CD14-positive monocyte (primary cell): ENCODE results near the gene INHA. TPM values are rescaled to one million over a fixed set of nuclear protein-coding genes. Genes with fewer than 3 reads are reported as not detected.

ENCODE experiments used
- DNase-seq, 3 donors: peaks; one replicate each; pipeline ENCODE4 v3.0.0-alpha.2; 2011 to 2022
- H2AFZ ChIP-seq: 2 replicates; pipeline ENCODE4 v1.6.0; 2012; ENCODE audit warnings: mild to moderate bottlenecking, low read depth, low read length, inconsistent platforms; ENCODE audit not compliant: insufficient read depth, poor library complexity, severe bottlenecking
- H3K27ac ChIP-seq, 2 donors: 1 replicate in 1 of 2; 2 replicates in 1 of 2; pipeline ENCODE4 v1.5.1; 2012 to 2013; ENCODE audit warnings: low read length in 2 of 2, control low read depth in 1 of 2, inconsistent platforms in 1 of 2, low read depth in 1 of 2, mild to moderate bottlenecking in 1 of 2
- H3K27me3 ChIP-seq, 2 donors: one replicate each; pipeline versions ENCODE4 v1.6.0 to v1.6.1; 2011 to 2013; ENCODE audit warnings: low read length in 2 of 2; ENCODE audit not compliant: control insufficient read depth in 2 of 2, insufficient read depth in 2 of 2
- H3K36me3 ChIP-seq, 2 donors: replicated peaks in 1 of 2; 1 replicate in 1 of 2; 2 replicates in 1 of 2; pipeline versions ENCODE4 v1.5.1 to v1.6.1; 2012 to 2013; ENCODE audit warnings: low read length in 2 of 2, control low read depth in 1 of 2, inconsistent platforms in 1 of 2, mild to moderate bottlenecking in 1 of 2; ENCODE audit not compliant: insufficient read depth in 2 of 2, control insufficient read depth in 1 of 2
- H3K4me1 ChIP-seq, 2 donors: 1 replicate in 1 of 2; 2 replicates in 1 of 2; pipeline versions ENCODE4 v1.5.1 to v1.6.1; 2012 to 2013; ENCODE audit warnings: low read length in 2 of 2, control low read depth in 1 of 2, inconsistent platforms in 1 of 2, mild to moderate bottlenecking in 1 of 2, moderate library complexity in 1 of 2; ENCODE audit not compliant: insufficient read depth in 2 of 2, control insufficient read depth in 1 of 2
- H3K4me2 ChIP-seq: replicated peaks from 2 replicates; pipeline ENCODE3; 2012; ENCODE audit warnings: low read length, moderate library complexity, mild to moderate bottlenecking; ENCODE audit not compliant: poor library complexity, severe bottlenecking; ENCODE audit errors: extremely low read depth
- H3K4me3 ChIP-seq, 3 experiments: fragments of 200-600 bp in 1 of 3; sonication (generic) in 1 of 3; replicated peaks in 1 of 3; 1 replicate in 2 of 3; 2 replicates in 1 of 3; pipeline ENCODE4 v1.5.1; 2011 to 2013; ENCODE audit warnings: low read length in 3 of 3, mild to moderate bottlenecking in 3 of 3, control low read depth in 2 of 3, low read depth in 2 of 3, inconsistent platforms in 1 of 3, moderate library complexity in 1 of 3
- H3K79me2 ChIP-seq: 2 replicates; pipeline ENCODE4 v1.6.0; 2012; ENCODE audit warnings: mild to moderate bottlenecking, control low read depth, inconsistent platforms, low read length, moderate library complexity; ENCODE audit not compliant: insufficient read depth
- H3K9ac ChIP-seq: 2 replicates; pipeline ENCODE4 v1.6.0; 2017; ENCODE audit warnings: low read length, mild to moderate bottlenecking; ENCODE audit not compliant: insufficient read depth, poor library complexity, severe bottlenecking
- H3K9me3 ChIP-seq, 2 donors: replicated peaks in 1 of 2; 1 replicate in 1 of 2; 2 replicates in 1 of 2; pipeline versions ENCODE4 v1.5.1 to v1.6.1; 2012 to 2013; ENCODE audit warnings: low read length in 2 of 2, control low read depth in 1 of 2; ENCODE audit not compliant: control insufficient read depth in 1 of 2, insufficient read depth in 1 of 2
- H4K20me1 ChIP-seq: 2 replicates; pipeline ENCODE4 v1.6.0; 2012; ENCODE audit warnings: mild to moderate bottlenecking, low read length, control low read depth, moderate library complexity; ENCODE audit not compliant: insufficient read depth
- H3K27ac Mint-ChIP-seq, 7 donors: one replicate each; pipeline ENCODE4 v1.8.0; 2020; ENCODE audit warnings: mild to moderate bottlenecking in 7 of 7, mixed read lengths in 7 of 7, moderate library complexity in 6 of 7, inconsistent platforms in 2 of 7
- H3K27me3 Mint-ChIP-seq, 3 donors: one replicate each; pipeline ENCODE4 v1.8.0; 2021 to 2022; ENCODE audit warnings: low read depth in 3 of 3, mild to moderate bottlenecking in 3 of 3, mixed read lengths in 3 of 3, moderate library complexity in 3 of 3, inconsistent platforms in 1 of 3
- H3K36me3 Mint-ChIP-seq, 2 donors: one replicate each; pipeline ENCODE4 v1.8.0; 2020; ENCODE audit warnings: mixed read lengths in 2 of 2, inconsistent platforms in 1 of 2, mild to moderate bottlenecking in 1 of 2
- H3K4me1 Mint-ChIP-seq: one replicate; pipeline ENCODE4 v1.8.0; 2020; ENCODE audit warnings: mild to moderate bottlenecking, mixed read lengths
- H3K4me3 Mint-ChIP-seq, 2 donors: one replicate each; pipeline ENCODE4 v1.8.0; 2020; ENCODE audit warnings: mild to moderate bottlenecking in 2 of 2, mixed read lengths in 2 of 2, moderate library complexity in 1 of 2
- H3K9me3 Mint-ChIP-seq, 7 donors: one replicate each; pipeline ENCODE4 v1.8.0; 2020 to 2022; ENCODE audit warnings: mixed read lengths in 7 of 7, mild to moderate bottlenecking in 6 of 7, moderate library complexity in 6 of 7, inconsistent platforms in 2 of 7
- CTCF ChIP-seq: fragments of 200-600 bp; IDR thresholded peaks from one replicate; pipeline ENCODE4 v1.8.0; 2022; ENCODE audit warnings: antibody characterized with exemption, mild to moderate bottlenecking
- WGBS: methylation state at CpG from one replicate; pipeline ENCODE4 v1.1.5; 2013; ENCODE audit warnings: missing lambda C conversion rate; ENCODE audit not compliant: insufficient coverage; 5-methylcytosine and 5-hydroxymethylcytosine counted together
- intact Hi-C, 2 donors: fragments of 100-400 bp; cut with micrococcal nuclease; formaldehyde crosslinking; loops; one replicate each; pipeline versions ENCODE4 v1.15.0 to v1.15.1; 2023
- polyA plus RNA-seq, 3 donors: library from polyadenylated mRNA; depleted of rRNA in 1 of 3; unstranded in 2 of 3; stranded (reverse) in 1 of 3; fragments of 300-500 nt in 2 of 3; fragments of >200 nt in 1 of 3; fragmentation: Illumina TruSeq in 2 of 3; gene quantifications; 1 replicate in 2 of 3; 2 replicates in 1 of 3; pipeline ENCODE4 v1.2.3, GENCODE V29; 2012 to 2021

INHA gene
- polyA plus RNA-seq, 3 donors = not detected

- 94% methylated on average over 19 of the region's 21 CpGs for WGBS
- no peak overlapping the region for H2AFZ ChIP-seq
- peaks cover 0 to 4% of the 10 kb centered on the region in 2 donors for H3K4me1 ChIP-seq
- TF ChIP-seq CTCF = no peak
- H4K20me1 ChIP-seq = no peaks in the 10 kb centered on the region
- H3K79me2 ChIP-seq = no peaks in the 10 kb centered on the region
- Mint-ChIP-seq H3K4me1 (peaks cover 2% of the 10 kb centered on the region), H3K36me3 (peaks cover 0 to 3% of the 10 kb centered on the region in 2 donors), H3K4me3 (no peak overlapping the region), H3K27me3 (peaks cover 16 to 26% (median 22%) of the 10 kb centered on the region in 3 donors), H3K9me3 (peaks cover 0 to 7% (median 0%) of the 10 kb centered on the region in 7 donors), H3K27ac (peak overlapping the region in 1 of 7 donors; percentile 30)
- no peak overlapping the region for H3K9ac ChIP-seq
- intact Hi-C loops = no loop called here
- no peak overlapping the region for H3K4me2 ChIP-seq
- no peak for DNase-seq
- peaks cover 11 to 19% of the 10 kb centered on the region in 2 donors for H3K27me3 ChIP-seq
- no peaks in the 10 kb centered on the region for H3K36me3 ChIP-seq
- no peaks in the 10 kb centered on the region for H3K9me3 ChIP-seq
- no peak overlapping the region for H3K27ac ChIP-seq
- no peak overlapping the region for H3K4me3 ChIP-seq
Observed at GRCh38 chr2:219565130-219566080, 6.7 kb upstream of the INHA start.

- H3K4me2 ChIP-seq = no peak overlapping the region
- WGBS = 98% methylated on average over 5 of the region's 11 CpGs
- intact Hi-C loops = no loop called here
- Mint-ChIP-seq H3K4me1 (peaks cover 4% of the 10 kb centered on the region), H3K9me3 (peaks cover 0 to 7% (median 0%) of the 10 kb centered on the region in 7 donors), H3K36me3 (peaks cover 0 to 3% of the 10 kb centered on the region in 2 donors), H3K27me3 (peaks cover 19 to 33% (median 32%) of the 10 kb centered on the region in 3 donors), H3K27ac (no peak overlapping the region), H3K4me3 (no peak overlapping the region)
- H3K36me3 ChIP-seq = no peaks in the 10 kb centered on the region
- H2AFZ ChIP-seq = no peak overlapping the region
- no peak for TF ChIP-seq CTCF
- no peaks in the 10 kb centered on the region for H4K20me1 ChIP-seq
- DNase-seq = no peak
- H3K4me1 ChIP-seq = peaks cover 0 to 15% of the 10 kb centered on the region in 2 donors
- H3K4me3 ChIP-seq = no peak overlapping the region
- H3K9ac ChIP-seq = no peak overlapping the region
- no peak overlapping the region for H3K27ac ChIP-seq
- H3K27me3 ChIP-seq = peaks cover 15 to 25% of the 10 kb centered on the region in 2 donors
- no peaks in the 10 kb centered on the region for H3K79me2 ChIP-seq
- H3K9me3 ChIP-seq = no peaks in the 10 kb centered on the region
Observed at GRCh38 chr2:219566640-219567039, 5.5 kb upstream of the INHA start.
